Erythroblast (primary cell): Measurements from ENCODE around the gene GPR162.

ENCODE experiments used
- GATA1 ChIP-seq: IDR thresholded peaks from 2 replicates; pipeline ENCODE4 v1.6.1; 2011; ENCODE audit warnings: low read depth, mild to moderate bottlenecking, control low read depth, low read length, moderate library complexity
- POLR2A ChIP-seq: IDR thresholded peaks from 2 replicates; pipeline ENCODE4 v1.6.1; 2011; ENCODE audit warnings: mild to moderate bottlenecking, low read length

DNA sequence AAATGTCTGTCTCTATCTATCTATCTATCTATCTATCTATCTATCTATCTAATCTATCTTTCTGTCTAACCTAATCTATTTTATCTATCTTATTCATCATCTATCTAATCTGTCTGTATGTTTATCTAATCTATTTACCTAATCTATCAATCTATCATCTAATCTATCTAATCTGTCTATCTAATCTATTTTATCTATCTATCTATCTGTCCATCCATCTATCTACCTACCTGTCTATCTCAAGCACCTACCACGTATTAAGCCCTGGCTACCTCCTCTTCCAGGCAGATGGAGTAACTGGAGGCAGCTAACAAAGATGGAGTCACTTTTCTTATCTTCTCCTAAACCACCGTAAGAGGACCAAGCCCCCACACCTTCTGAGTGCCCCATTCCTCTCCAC is 26.5 kb upstream of the GPR162 start:
- TF ChIP-seq POLR2A (no peak), GATA1 (no peak)
